Thoracic aorta (tissue), 2 donors: ENCODE data around the gene LRRFIP2. TPM values are rescaled to one million over a fixed set of nuclear protein-coding genes. Genes with fewer than 3 reads are reported as not detected.

ENCODE experiments used
- ATAC-seq: fragments of 150-250 bp; one replicate; pipeline ENCODE4 v1.8.0; 2017; ENCODE audit warnings: low read depth; ENCODE audit not compliant: insufficient number of reproducible peaks, low FRiP score
- DNase-seq: peaks from one replicate; pipeline ENCODE4 v3.0.0-alpha.2; 2020; ENCODE audit warnings: low spot score
- H3K27ac ChIP-seq, 2 donors: fragments of 200-600 bp; sonication (generic); 1 replicate in 1 of 2; 2 replicates in 1 of 2; pipeline ENCODE4 v1.5.1; 2016; ENCODE audit warnings: mild to moderate bottlenecking in 2 of 2, moderate library complexity in 2 of 2
- H3K27me3 ChIP-seq: fragments of 200-600 bp; sonication (generic); replicated peaks from 2 replicates; pipeline ENCODE4 v1.6.0; 2016; ENCODE audit warnings: mild to moderate bottlenecking; ENCODE audit not compliant: insufficient read depth
- H3K36me3 ChIP-seq: fragments of 200-600 bp; sonication (generic); one replicate; pipeline ENCODE4 v1.5.1; 2016
- H3K4me1 ChIP-seq, 2 donors: fragments of 200-600 bp; sonication (generic); 1 replicate in 1 of 2; 2 replicates in 1 of 2; pipeline versions ENCODE4 v1.5.1 to v1.6.0; 2016; ENCODE audit warnings: low read depth in 2 of 2, mild to moderate bottlenecking in 1 of 2; ENCODE audit not compliant: control insufficient read depth in 1 of 2
- H3K4me3 ChIP-seq: fragments of 200-600 bp; sonication (generic); 2 replicates; pipeline ENCODE4 v1.5.1; 2016; ENCODE audit warnings: mild to moderate bottlenecking
- H3K9me3 ChIP-seq: fragments of 200-600 bp; sonication (generic); 2 replicates; pipeline ENCODE4 v1.5.1; 2016
- total RNA-seq, 2 donors: library from RNA; depleted of rRNA; stranded (reverse); fragments of >200 nt; gene quantifications; one replicate each; pipeline versions ENCODE4 v1.1.0 to v1.2.3, GENCODE V29; 2016
- TF ChIP-seq, protein P1 (sequence below): fragments of 200-600 bp; sonication (generic); IDR thresholded peaks from one replicate; pipeline ENCODE4 v1.5.1; 2019; ENCODE audit warnings: antibody characterized with exemption

LRRFIP2 gene
- total RNA-seq, 2 donors from 2014 or later: 98.8 to 123 TPM

- no peaks in the 10 kb centered on the region for H3K36me3 ChIP-seq
- no peaks in the 10 kb centered on the region for H3K9me3 ChIP-seq
- ATAC-seq (no peak), DNase-seq (no peak)
- H3K27me3 ChIP-seq: no peaks in the 10 kb centered on the region
- TF ChIP-seq, protein P1, sequence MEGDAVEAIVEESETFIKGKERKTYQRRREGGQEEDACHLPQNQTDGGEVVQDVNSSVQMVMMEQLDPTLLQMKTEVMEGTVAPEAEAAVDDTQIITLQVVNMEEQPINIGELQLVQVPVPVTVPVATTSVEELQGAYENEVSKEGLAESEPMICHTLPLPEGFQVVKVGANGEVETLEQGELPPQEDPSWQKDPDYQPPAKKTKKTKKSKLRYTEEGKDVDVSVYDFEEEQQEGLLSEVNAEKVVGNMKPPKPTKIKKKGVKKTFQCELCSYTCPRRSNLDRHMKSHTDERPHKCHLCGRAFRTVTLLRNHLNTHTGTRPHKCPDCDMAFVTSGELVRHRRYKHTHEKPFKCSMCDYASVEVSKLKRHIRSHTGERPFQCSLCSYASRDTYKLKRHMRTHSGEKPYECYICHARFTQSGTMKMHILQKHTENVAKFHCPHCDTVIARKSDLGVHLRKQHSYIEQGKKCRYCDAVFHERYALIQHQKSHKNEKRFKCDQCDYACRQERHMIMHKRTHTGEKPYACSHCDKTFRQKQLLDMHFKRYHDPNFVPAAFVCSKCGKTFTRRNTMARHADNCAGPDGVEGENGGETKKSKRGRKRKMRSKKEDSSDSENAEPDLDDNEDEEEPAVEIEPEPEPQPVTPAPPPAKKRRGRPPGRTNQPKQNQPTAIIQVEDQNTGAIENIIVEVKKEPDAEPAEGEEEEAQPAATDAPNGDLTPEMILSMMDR: no peak
- peaks cover 0 to 8% of the 10 kb centered on the region in 2 donors for H3K4me1 ChIP-seq
- no peak overlapping the region for H3K27ac ChIP-seq
- no peak overlapping the region for H3K4me3 ChIP-seq
These were observed 44.9 kb upstream of the LRRFIP2 start for GRCh38 chr3:37219266-37219665.

DNA sequence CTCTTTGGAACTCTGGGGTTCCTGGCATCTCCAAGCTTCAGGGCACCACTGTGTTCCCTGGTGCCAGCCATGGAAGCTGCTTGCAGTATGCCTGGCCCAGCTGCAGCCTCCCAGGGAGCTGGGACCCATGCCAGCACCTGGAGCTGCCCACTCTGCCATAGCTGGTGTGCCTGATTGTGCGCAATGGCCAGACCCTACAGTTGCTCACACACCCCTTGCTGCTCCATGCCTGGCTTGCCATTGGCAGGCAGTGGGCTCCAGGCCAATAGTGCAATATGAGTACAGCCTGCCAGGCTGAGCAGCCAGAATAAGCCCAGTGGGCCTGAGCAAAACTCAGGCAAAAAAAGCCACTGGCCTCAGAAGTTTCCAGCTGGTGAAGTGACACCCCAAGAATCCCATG lies 43.8 kb upstream of the LRRFIP2 start:
- Histone ChIP-seq H3K4me1 (peaks cover 0 to 10% of the 10 kb centered on the region in 2 donors), H3K9me3 (no peaks in the 10 kb centered on the region), H3K36me3 (no peaks in the 10 kb centered on the region), H3K27ac (no peak overlapping the region), H3K27me3 (no peaks in the 10 kb centered on the region), H3K4me3 (no peak overlapping the region)
- TF ChIP-seq, protein P1: no peak
- DNase-seq (no peak), ATAC-seq (no peak)

DNA sequence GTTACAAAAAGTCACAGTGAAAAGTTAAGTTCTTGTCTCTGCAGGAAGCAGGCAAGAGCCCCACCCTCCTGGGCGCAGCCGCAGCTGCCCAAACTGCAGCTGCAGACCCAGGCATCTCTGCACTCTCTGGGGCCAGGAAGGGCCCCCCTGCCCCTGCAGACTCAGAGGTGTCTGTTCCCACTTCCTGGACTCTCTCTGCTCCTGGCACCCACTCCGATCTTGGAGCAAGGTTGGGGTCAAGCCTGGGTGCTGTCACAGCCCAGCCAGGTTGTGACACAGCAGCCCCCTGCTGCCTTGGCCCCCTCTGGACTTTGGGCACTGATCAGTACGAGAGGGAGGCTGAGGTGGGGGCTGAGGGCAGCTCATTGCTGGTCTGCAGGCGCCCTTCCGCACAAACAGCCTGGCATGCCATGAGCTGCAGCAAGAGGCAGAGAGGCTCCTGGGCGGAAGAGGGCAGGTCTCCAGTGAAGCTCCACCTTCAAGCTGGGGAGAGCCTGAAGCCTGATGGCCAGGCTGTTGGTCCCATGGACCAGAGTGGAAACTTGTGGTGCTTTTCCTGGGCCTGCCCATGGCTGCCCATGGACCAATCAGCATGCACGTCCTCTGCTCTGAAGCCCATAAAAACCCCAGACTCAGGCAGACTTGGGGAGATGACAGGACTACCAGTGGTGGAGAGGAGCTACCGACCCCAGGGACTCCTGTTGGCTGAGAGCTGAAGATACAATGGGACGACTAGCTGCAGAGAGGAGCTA lies 42.9 kb upstream of the LRRFIP2 start:
- Histone ChIP-seq H3K4me1 (peaks cover 0 to 10% of the 10 kb centered on the region in 2 donors), H3K27me3 (no peaks in the 10 kb centered on the region), H3K9me3 (no peaks in the 10 kb centered on the region), H3K27ac (no peak overlapping the region), H3K36me3 (no peaks in the 10 kb centered on the region), H3K4me3 (no peak overlapping the region)
- TF ChIP-seq, protein P1: no peak
- no peak for DNase-seq
- no peak for ATAC-seq

DNA sequence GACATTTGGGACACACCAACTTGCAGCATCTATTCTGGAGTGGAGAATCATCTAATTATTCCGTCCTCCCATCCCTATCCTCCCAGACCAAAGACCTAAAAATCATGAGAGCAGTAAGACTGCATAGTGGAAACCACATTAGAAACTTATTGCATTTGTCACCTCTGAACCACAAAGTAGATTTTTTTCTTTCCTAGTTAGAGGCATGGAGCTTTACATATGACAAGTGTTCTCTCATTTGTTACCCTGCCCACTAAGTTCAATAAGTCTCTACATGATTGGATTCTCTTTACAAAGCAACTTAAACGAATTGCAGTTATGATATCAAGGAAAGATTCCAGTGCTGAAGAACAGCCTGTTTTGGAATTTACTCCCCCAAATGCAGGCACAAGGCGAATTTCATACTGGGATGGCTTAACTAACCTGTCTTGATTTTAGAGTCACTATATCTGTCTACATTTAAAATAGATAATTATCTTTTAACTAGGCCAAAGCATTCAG lies 42.3 kb upstream of the LRRFIP2 start:
- H3K9me3 ChIP-seq: no peaks in the 10 kb centered on the region
- no peak for ATAC-seq
- no peak for DNase-seq
- no peaks in the 10 kb centered on the region for H3K27me3 ChIP-seq
- no peaks in the 10 kb centered on the region for H3K36me3 ChIP-seq
- no peak overlapping the region for H3K27ac ChIP-seq
- H3K4me3 ChIP-seq: no peak overlapping the region
- TF ChIP-seq, protein P1: no peak
- peaks cover 0 to 10% of the 10 kb centered on the region in 2 donors for H3K4me1 ChIP-seq

GRCh38 chr3:37214076-37214475 lies 39.7 kb upstream of the LRRFIP2 start:
- TF ChIP-seq, protein P1: no peak
- no peak for DNase-seq
- H3K27ac ChIP-seq: no peak overlapping the region
- H3K4me3 ChIP-seq: no peak overlapping the region
- H3K36me3 ChIP-seq: no peaks in the 10 kb centered on the region
- H3K4me1 ChIP-seq: peaks cover 0 to 20% of the 10 kb centered on the region in 2 donors
- H3K9me3 ChIP-seq: no peaks in the 10 kb centered on the region
- no peaks in the 10 kb centered on the region for H3K27me3 ChIP-seq
- ATAC-seq: no peak
